Neural cell (in vitro differentiated cells): Measurements from ENCODE around the gene ADARB1. TPM values are rescaled to one million over a fixed set of nuclear protein-coding genes. Genes with fewer than 3 reads are reported as not detected.

Source experiments
- H2AFZ ChIP-seq: fragments of 200-600, 300-800 bp; sonication (generic), shearing (Covaris generic); 2 replicates; pipeline ENCODE4 v1.6.0; 2014; ENCODE audit warnings: low read depth, mild to moderate bottlenecking, antibody characterized with exemption, low read length, moderate library complexity
- H3F3A ChIP-seq: fragments of 200-600 bp; shearing (Covaris generic); 2 replicates; pipeline ENCODE4 v1.6.1; 2016; ENCODE audit warnings: mild to moderate bottlenecking, moderate library complexity, mixed read lengths, antibody characterized with exemption, low read length; ENCODE audit not compliant: insufficient read depth, poor library complexity, severe bottlenecking
- H3K27ac ChIP-seq: fragments of 200-600, 300-800 bp; sonication (generic), shearing (Covaris generic); 2 replicates; pipeline ENCODE4 v1.5.1; 2014; ENCODE audit warnings: mild to moderate bottlenecking, low read length, moderate library complexity
- H3K27me3 ChIP-seq: fragments of 300-800, 200-600 bp; sonication (generic), shearing (Covaris generic); 2 replicates; pipeline ENCODE4 v1.6.0; 2014; ENCODE audit warnings: mild to moderate bottlenecking, low read depth, low read length, moderate library complexity; ENCODE audit not compliant: insufficient read depth
- H3K36me3 ChIP-seq: fragments of 300-800, 200-600 bp; sonication (generic), shearing (Covaris generic); 2 replicates; pipeline ENCODE4 v1.5.1; 2014; ENCODE audit warnings: mild to moderate bottlenecking, antibody characterized with exemption, low read length, moderate library complexity; ENCODE audit not compliant: insufficient read depth
- H3K4me2 ChIP-seq: fragments of 300-800, 200-600 bp; sonication (generic), shearing (Covaris generic); 2 replicates; pipeline ENCODE4 v1.6.0; 2014; ENCODE audit warnings: mild to moderate bottlenecking, low read length
- H3K4me3 ChIP-seq: fragments of 300-800, 200-600 bp; sonication (generic), shearing (Covaris generic); 2 replicates; pipeline ENCODE4 v1.5.1; 2014; ENCODE audit warnings: mild to moderate bottlenecking, low read length, moderate library complexity
- H3K79me2 ChIP-seq: fragments of 200-600 bp; shearing (Covaris generic); replicated peaks from 2 replicates; pipeline ENCODE4 v1.6.0; 2014; ENCODE audit warnings: mild to moderate bottlenecking, low read length, moderate library complexity; ENCODE audit not compliant: insufficient read depth
- H3K9ac ChIP-seq: fragments of 300-800, 200-600 bp; sonication (generic), shearing (Covaris generic); 2 replicates; pipeline ENCODE4 v1.6.1; 2016; ENCODE audit warnings: mild to moderate bottlenecking, low read length, mixed read lengths
- H3K9me2 ChIP-seq: fragments of 200-600 bp; shearing (Covaris generic); 2 replicates; pipeline ENCODE4 v1.6.1; 2016; ENCODE audit warnings: mild to moderate bottlenecking, low read length, mixed read lengths; ENCODE audit not compliant: insufficient read depth
- H3K9me3 ChIP-seq: fragments of 200-600, 300-800 bp; sonication (generic), shearing (Covaris generic); 2 replicates; pipeline ENCODE4 v1.6.1; 2016; ENCODE audit warnings: mild to moderate bottlenecking, mixed run types, low read length, moderate library complexity, mixed read lengths
- H4K20me1 ChIP-seq: fragments of 200-600 bp; shearing (Covaris generic); 2 replicates; pipeline ENCODE4 v1.6.1; 2016; ENCODE audit warnings: mild to moderate bottlenecking, mixed run types; ENCODE audit not compliant: insufficient read depth
- EP300 ChIP-seq: fragments of 450-650 bp; conservative IDR thresholded peaks from 2 replicates; pipeline ENCODE4 v1.6.1; 2014; ENCODE audit warnings: antibody characterized with exemption, mild to moderate bottlenecking, moderate library complexity; ENCODE audit not compliant: poor library complexity, severe bottlenecking
- EZH2 ChIP-seq: fragments of 200-600, 300-800 bp; shearing (Covaris generic), sonication (generic); IDR thresholded peaks from 2 replicates; pipeline ENCODE4 v1.6.1; 2014; ENCODE audit warnings: antibody characterized with exemption, low read length, borderline replicate concordance, mild to moderate bottlenecking; ENCODE audit not compliant: insufficient read depth, poor library complexity, severe bottlenecking
- MXI1 ChIP-seq: fragments of 450-650 bp; conservative IDR thresholded peaks from 2 replicates; pipeline ENCODE4 v1.6.1; 2014; ENCODE audit warnings: antibody characterized with exemption, mild to moderate bottlenecking; ENCODE audit not compliant: poor library complexity, severe bottlenecking
- POLR2AphosphoS5 ChIP-seq: IDR thresholded peaks from 2 replicates; pipeline ENCODE4 v1.6.1; 2012
- RAD21 ChIP-seq: fragments of 450-650 bp; conservative IDR thresholded peaks from 2 replicates; pipeline ENCODE4 v1.6.1; 2014; ENCODE audit warnings: antibody characterized with exemption, mild to moderate bottlenecking, moderate library complexity
- SMC3 ChIP-seq: fragments of 450-650 bp; conservative IDR thresholded peaks from 2 replicates; pipeline ENCODE4 v1.6.1; 2014; ENCODE audit warnings: antibody characterized with exemption, mild to moderate bottlenecking, moderate library complexity; ENCODE audit not compliant: poor library complexity
- TAF1 ChIP-seq: IDR thresholded peaks from 2 replicates; pipeline ENCODE4 v1.6.1; 2012; ENCODE audit warnings: low read depth
- polyA plus RNA-seq: library from polyadenylated mRNA; depleted of rRNA; stranded (reverse); fragments of >200 nt; gene quantifications from 2 replicates; pipeline ENCODE4 v1.2.3, GENCODE V29; 2014
- TF ChIP-seq, protein P1 (sequence below): fragments of 450-650 bp; IDR thresholded peaks from 2 replicates; pipeline ENCODE4 v1.5.1; 2014; ENCODE audit warnings: antibody characterized with exemption, mild to moderate bottlenecking, moderate library complexity; ENCODE audit not compliant: poor library complexity, severe bottlenecking
- TF ChIP-seq, protein P2 (sequence below): IDR thresholded peaks from 2 replicates; pipeline ENCODE4 v1.6.1; 2012; ENCODE audit warnings: borderline replicate concordance

ADARB1 gene
- polyA plus RNA-seq, 1 donor from 2014 or later, result 8.9 TPM

DNA sequence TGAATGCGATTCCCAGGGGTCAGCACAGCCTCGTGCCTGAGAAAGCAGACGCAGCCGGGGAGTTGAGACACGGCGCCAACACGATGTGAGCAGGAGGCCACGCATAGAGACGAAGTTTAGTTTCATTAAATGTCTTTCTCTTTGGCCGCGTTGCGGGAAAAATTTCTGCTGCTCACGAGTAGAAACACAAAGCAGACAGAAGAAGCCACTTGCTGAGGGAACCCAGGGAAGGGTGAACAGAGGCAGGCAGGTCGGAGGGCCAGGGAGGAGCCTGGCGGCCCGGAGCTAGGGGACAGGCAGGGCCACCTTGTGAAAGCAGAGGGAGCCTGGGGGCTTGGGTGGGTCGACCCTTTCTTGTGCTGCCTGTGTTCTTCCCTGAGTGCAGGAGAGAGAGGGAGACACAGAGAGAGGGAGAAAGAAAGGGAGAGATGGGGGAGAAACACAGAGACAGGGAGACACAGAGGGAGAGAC lies 180.1 kb downstream of the ADARB1 start:
- Histone ChIP-seq H3K27ac (no peak overlapping the region), H3K9me2 (no peaks in the 10 kb centered on the region), H3K79me2 (no peaks in the 10 kb centered on the region), H3K9ac (no peak overlapping the region), H3F3A (no peaks in the 10 kb centered on the region), H3K9me3 (no peaks in the 10 kb centered on the region), H3K27me3 (no peaks in the 10 kb centered on the region), H2AFZ (no peak overlapping the region), H3K4me2 (no peak overlapping the region), H4K20me1 (no peaks in the 10 kb centered on the region), H3K36me3 (no peaks in the 10 kb centered on the region), H3K4me3 (no peak overlapping the region)
- TF ChIP-seq SMC3, result no peak
- TF ChIP-seq EZH2, result no peak
- TF ChIP-seq TAF1, result no peak
- no peak for TF ChIP-seq RAD21
- TF ChIP-seq, protein P1, sequence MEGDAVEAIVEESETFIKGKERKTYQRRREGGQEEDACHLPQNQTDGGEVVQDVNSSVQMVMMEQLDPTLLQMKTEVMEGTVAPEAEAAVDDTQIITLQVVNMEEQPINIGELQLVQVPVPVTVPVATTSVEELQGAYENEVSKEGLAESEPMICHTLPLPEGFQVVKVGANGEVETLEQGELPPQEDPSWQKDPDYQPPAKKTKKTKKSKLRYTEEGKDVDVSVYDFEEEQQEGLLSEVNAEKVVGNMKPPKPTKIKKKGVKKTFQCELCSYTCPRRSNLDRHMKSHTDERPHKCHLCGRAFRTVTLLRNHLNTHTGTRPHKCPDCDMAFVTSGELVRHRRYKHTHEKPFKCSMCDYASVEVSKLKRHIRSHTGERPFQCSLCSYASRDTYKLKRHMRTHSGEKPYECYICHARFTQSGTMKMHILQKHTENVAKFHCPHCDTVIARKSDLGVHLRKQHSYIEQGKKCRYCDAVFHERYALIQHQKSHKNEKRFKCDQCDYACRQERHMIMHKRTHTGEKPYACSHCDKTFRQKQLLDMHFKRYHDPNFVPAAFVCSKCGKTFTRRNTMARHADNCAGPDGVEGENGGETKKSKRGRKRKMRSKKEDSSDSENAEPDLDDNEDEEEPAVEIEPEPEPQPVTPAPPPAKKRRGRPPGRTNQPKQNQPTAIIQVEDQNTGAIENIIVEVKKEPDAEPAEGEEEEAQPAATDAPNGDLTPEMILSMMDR, result no peak
- no peak for TF ChIP-seq MXI1
- TF ChIP-seq, protein P2, sequence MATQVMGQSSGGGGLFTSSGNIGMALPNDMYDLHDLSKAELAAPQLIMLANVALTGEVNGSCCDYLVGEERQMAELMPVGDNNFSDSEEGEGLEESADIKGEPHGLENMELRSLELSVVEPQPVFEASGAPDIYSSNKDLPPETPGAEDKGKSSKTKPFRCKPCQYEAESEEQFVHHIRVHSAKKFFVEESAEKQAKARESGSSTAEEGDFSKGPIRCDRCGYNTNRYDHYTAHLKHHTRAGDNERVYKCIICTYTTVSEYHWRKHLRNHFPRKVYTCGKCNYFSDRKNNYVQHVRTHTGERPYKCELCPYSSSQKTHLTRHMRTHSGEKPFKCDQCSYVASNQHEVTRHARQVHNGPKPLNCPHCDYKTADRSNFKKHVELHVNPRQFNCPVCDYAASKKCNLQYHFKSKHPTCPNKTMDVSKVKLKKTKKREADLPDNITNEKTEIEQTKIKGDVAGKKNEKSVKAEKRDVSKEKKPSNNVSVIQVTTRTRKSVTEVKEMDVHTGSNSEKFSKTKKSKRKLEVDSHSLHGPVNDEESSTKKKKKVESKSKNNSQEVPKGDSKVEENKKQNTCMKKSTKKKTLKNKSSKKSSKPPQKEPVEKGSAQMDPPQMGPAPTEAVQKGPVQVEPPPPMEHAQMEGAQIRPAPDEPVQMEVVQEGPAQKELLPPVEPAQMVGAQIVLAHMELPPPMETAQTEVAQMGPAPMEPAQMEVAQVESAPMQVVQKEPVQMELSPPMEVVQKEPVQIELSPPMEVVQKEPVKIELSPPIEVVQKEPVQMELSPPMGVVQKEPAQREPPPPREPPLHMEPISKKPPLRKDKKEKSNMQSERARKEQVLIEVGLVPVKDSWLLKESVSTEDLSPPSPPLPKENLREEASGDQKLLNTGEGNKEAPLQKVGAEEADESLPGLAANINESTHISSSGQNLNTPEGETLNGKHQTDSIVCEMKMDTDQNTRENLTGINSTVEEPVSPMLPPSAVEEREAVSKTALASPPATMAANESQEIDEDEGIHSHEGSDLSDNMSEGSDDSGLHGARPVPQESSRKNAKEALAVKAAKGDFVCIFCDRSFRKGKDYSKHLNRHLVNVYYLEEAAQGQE, result no peak
- TF ChIP-seq EP300, result no peak
- TF ChIP-seq POLR2AphosphoS5, result no peak

DNA sequence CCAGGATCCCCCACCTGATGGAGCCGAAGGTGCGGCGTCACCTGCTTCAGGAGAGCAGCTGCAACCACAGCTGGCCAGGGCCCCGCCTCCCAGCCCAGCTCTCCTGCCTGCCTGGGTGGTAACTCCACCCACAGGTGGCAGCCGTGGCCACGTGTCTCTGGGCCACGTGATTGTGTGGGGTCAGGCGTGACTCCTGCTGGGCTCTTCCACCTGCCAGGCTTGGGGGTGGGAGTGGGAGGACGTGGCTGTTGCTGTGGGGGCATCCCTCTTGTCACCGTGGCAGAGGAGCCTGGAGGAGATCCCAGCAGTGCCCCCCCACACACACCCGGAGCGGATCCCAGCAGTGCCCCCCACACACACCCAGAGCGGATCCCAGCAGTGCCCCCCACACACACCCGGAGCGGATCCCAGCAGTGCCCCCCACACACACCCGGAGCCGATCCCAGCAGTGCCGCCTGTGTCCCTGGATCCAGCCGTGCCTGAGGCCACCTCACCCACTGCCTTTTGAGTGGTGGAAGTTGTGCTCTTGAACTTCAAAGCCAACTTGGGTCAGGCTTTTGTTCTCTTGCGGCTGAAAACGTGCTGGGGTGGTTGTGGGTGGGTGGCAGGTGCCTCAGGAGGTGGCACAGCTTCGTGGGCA lies 181.1 kb downstream of the ADARB1 start:
- H3K9ac ChIP-seq, result no peak overlapping the region
- H3K27ac ChIP-seq, result no peak overlapping the region
- no peaks in the 10 kb centered on the region for H3K36me3 ChIP-seq
- H3K9me3 ChIP-seq, result no peaks in the 10 kb centered on the region
- H3K4me3 ChIP-seq, result no peak overlapping the region
- no peak overlapping the region for H2AFZ ChIP-seq
- no peak overlapping the region for H3K4me2 ChIP-seq
- no peaks in the 10 kb centered on the region for H3K27me3 ChIP-seq
- no peaks in the 10 kb centered on the region for H4K20me1 ChIP-seq
- no peaks in the 10 kb centered on the region for H3K9me2 ChIP-seq
- H3K79me2 ChIP-seq, result no peaks in the 10 kb centered on the region
- no peaks in the 10 kb centered on the region for H3F3A ChIP-seq
- no peak for TF ChIP-seq SMC3
- TF ChIP-seq, protein P2, result no peak
- no peak for TF ChIP-seq RAD21
- TF ChIP-seq TAF1, result no peak
- no peak for TF ChIP-seq EZH2
- no peak for TF ChIP-seq MXI1
- no peak for TF ChIP-seq EP300
- no peak for TF ChIP-seq POLR2AphosphoS5
- TF ChIP-seq, protein P1, result no peak
